ENCODE results near the gene DNAJC16.
"Not testable (repeated sequence)": the region's sequence is repeated elsewhere in the genome, so short reads cannot be mapped to it uniquely, and the experiment has no call there.

DNAJC16 gene

GRCh38 chr1:15578921-15579682 is 52.5 kb downstream of the DNAJC16 start:
- peak in 10 of 56 donors; percentile 4 to 52 (median 21) for DNase-seq

- peak in 1 of 56 donors; percentile 43 for DNase-seq
Observed at GRCh38 chr1:15579683-15580047, 53.0 kb downstream of the DNAJC16 start.

GRCh38 chr1:15583016-15583706 is 56.5 kb downstream of the DNAJC16 start:
- no peak for DNase-seq

- peak in 2 of 56 donors; percentile 9 to 17 for DNase-seq
Observed at GRCh38 chr1:15584489-15585363, 58.1 kb downstream of the DNAJC16 start, which contains the start of gene AGMAT. TSS of gene AGMAT (minus strand) at chr1:15585051. CDS start at chr1:15584967, 84 bp downstream.

GRCh38 chr1:15592285-15592684 is 65.6 kb downstream of the DNAJC16 start:
- no peak for DNase-seq

GRCh38 chr1:15595809-15596617 is 69.4 kb downstream of the DNAJC16 start:
- no peak for DNase-seq

- DNase-seq, result no peak
Observed at GRCh38 chr1:15598436-15598835, 71.8 kb downstream of the DNAJC16 start.

GRCh38 chr1:15603050-15603965 is 76.7 kb downstream of the DNAJC16 start:
- DNase-seq, result peak; percentile 54 to 98 (median 91)

- not testable (repeated sequence) for DNase-seq
Observed at GRCh38 chr1:15603966-15604282, 77.3 kb downstream of the DNAJC16 start.

GRCh38 chr1:15604400-15604799 is 77.8 kb downstream of the DNAJC16 start:
- DNase-seq, result not testable (repeated sequence)

GRCh38 chr1:15605398-15606383 is 79.0 kb downstream of the DNAJC16 start:
- DNase-seq, result no peak

- DNase-seq, result no peak
Observed at GRCh38 chr1:15609631-15610030, 83.0 kb downstream of the DNAJC16 start.

GRCh38 chr1:15610167-15610566 is 83.5 kb downstream of the DNAJC16 start:
- no peak for DNase-seq

GRCh38 chr1:15616373-15617172 is 89.9 kb downstream of the DNAJC16 start:
- DNase-seq, result peak in 5 of 56 donors; percentile 20 to 58 (median 40)

- peak; percentile 38 to 99 (median 91) for DNase-seq
Observed at GRCh38 chr1:15617173-15618076, 90.8 kb downstream of the DNAJC16 start, which contains the start of gene DDI2. TSS of gene DDI2 (plus strand) at chr1:15617458. CDS start at chr1:15617671, 213 bp downstream.

GRCh38 chr1:15618077-15618654 is 91.5 kb downstream of the DNAJC16 start:
- DNase-seq, result no peak

All from amygdala (tissue), 56 donors.